A549 (cell line): Measurements from ENCODE around the gene HIVEP1. TPM values are rescaled to one million over a fixed set of nuclear protein-coding genes. Genes with fewer than 3 reads are reported as not detected.

Experiments used
- ATAC-seq, 2 experiments: fragments of 200-7000 bp in 1 of 2; fragments of >200 bp in 1 of 2; cut with Nextera tagmentation in 1 of 2; cut with Tn5 transposase in 1 of 2; 3 replicates each; pipeline versions ENCODE4 v1.8.0 to v1.9.1; 2018 to 2020; ENCODE audit warnings: mild to moderate bottlenecking in 1 of 2, moderate library complexity in 1 of 2
- CTCF ChIA-PET: fragments of 300-600 bp; sonication (Branson Sonifier 250); formaldehyde crosslinking; extraction: SDS; loops from one replicate; lab custom pipeline; 2021; ENCODE audit warnings: antibody characterized with exemption, inconsistent platforms; lab: Yijun Ruan, JAX
- POLR2A ChIA-PET: fragments of 350-600 bp; formaldehyde crosslinking; extraction: SDS; loops from one replicate; lab custom pipeline; 2021; ENCODE audit warnings: antibody characterized with exemption, inconsistent platforms; lab: Yijun Ruan, JAX
- DNase-seq, 2 experiments: peaks; one replicate each; pipeline versions ENCODE4 v3.0.0 to v3.0.0-alpha.2; 2011 to 2016; ENCODE audit warnings: low read depth in 1 of 2, low spot score in 1 of 2
- FAIRE-seq: peaks from 2 replicates; lab custom pipeline; 2011; peaks lifted over from hg19 to GRCh38; lab: Jason Lieb, UNC
- H3K27ac ChIP-seq, 2 experiments: fragments of >200 bp; sonication (Bioruptor Twin); formaldehyde crosslinking; 3 replicates each; pipeline ENCODE4 v1.5.1; 2016 to 2017
- H3K4me1 ChIP-seq: fragments of >200 bp; sonication (Bioruptor Twin); formaldehyde crosslinking; 3 replicates; pipeline ENCODE4 v1.6.1; 2016
- H3K4me2 ChIP-seq: fragments of >200 bp; sonication (Bioruptor Twin); formaldehyde crosslinking; 3 replicates; pipeline ENCODE4 v1.6.1; 2016
- H3K4me3 ChIP-seq: fragments of >200 bp; sonication (Bioruptor Twin); formaldehyde crosslinking; 3 replicates; pipeline ENCODE4 v1.5.1; 2016
- H3K9me3 ChIP-seq: fragments of >200 bp; sonication (Bioruptor Twin); formaldehyde crosslinking; 3 replicates; pipeline ENCODE4 v1.6.1; 2016
- CBX8 ChIP-seq: fragments of 200-600 bp; sonication (generic); IDR thresholded peaks from 2 replicates; pipeline ENCODE4 v1.6.1; 2016
- EHMT2 ChIP-seq: fragments of 200-600 bp; sonication (generic); IDR thresholded peaks from 2 replicates; pipeline ENCODE4 v1.6.1; 2016; ENCODE audit warnings: antibody characterized with exemption, low read depth, mild to moderate bottlenecking, moderate library complexity
- EP300 ChIP-seq, 2 experiments: fragments of >200 bp; sonication (Bioruptor Twin); formaldehyde crosslinking; IDR thresholded peaks; 2 replicates in 1 of 2; 3 replicates in 1 of 2; pipeline ENCODE4 v1.6.1; 2016 to 2017
- FOSL2 ChIP-seq, 2 experiments: fragments of 450-650 bp in 1 of 2; fragments of >200 bp in 1 of 2; sonication (Bioruptor Twin) in 1 of 2; formaldehyde crosslinking; IDR thresholded peaks; 2 replicates each; pipeline versions ENCODE4 v1.5.0 to v1.6.1; 2016 to 2020; ENCODE audit warnings: mild to moderate bottlenecking in 1 of 2, moderate library complexity in 1 of 2
- FOXS1 ChIP-seq: fragments of 250-450 bp; sonication (Bioruptor Pico); IDR thresholded peaks from 2 replicates; pipeline ENCODE4 v1.5.0; 2020; ENCODE audit warnings: mild to moderate bottlenecking, moderate library complexity
- GATA3 ChIP-seq: IDR thresholded peaks from 2 replicates; pipeline ENCODE4 v1.6.1; 2012; ENCODE audit warnings: borderline replicate concordance
- HEYL ChIP-seq: fragments of 250-450 bp; sonication (Bioruptor Pico); IDR thresholded peaks from 2 replicates; pipeline ENCODE4 v1.8.0; 2021; ENCODE audit warnings: mild to moderate bottlenecking, moderate library complexity
- HOXA7 ChIP-seq: fragments of 250-450 bp; sonication (Bioruptor Pico); IDR thresholded peaks from 2 replicates; pipeline ENCODE4 v1.5.0; 2020; ENCODE audit warnings: mild to moderate bottlenecking, moderate library complexity
- HOXB13 ChIP-seq: fragments of 250-450 bp; sonication (Bioruptor Pico); IDR thresholded peaks from 2 replicates; pipeline ENCODE4 v1.5.0; 2020; ENCODE audit warnings: low read depth, mild to moderate bottlenecking, moderate library complexity
- MAX ChIP-seq: IDR thresholded peaks from 2 replicates; pipeline ENCODE4 v1.6.1; 2012
- NFE2L2 ChIP-seq: fragments of 150-350 bp; conservative IDR thresholded peaks from 2 replicates; pipeline ENCODE4 v1.6.1; 2014; ENCODE audit warnings: low read length
- NR3C1 ChIP-seq: fragments of >200 bp; sonication (Bioruptor Twin); formaldehyde crosslinking; IDR thresholded peaks from 3 replicates; pipeline ENCODE4 v1.6.1; 2017
- PHF8 ChIP-seq: fragments of 200-600 bp; sonication (generic); IDR thresholded peaks from 2 replicates; pipeline ENCODE4 v1.6.1; 2016; ENCODE audit warnings: low read depth, mild to moderate bottlenecking, antibody characterized with exemption, moderate library complexity, borderline replicate concordance
- RAD21 ChIP-seq, 2 experiments: fragments of >200 bp in 1 of 2; sonication (Bioruptor Twin) in 1 of 2; formaldehyde crosslinking in 1 of 2; IDR thresholded peaks in 1 of 2; conservative IDR thresholded peaks in 1 of 2; 2 replicates in 1 of 2; 3 replicates in 1 of 2; pipeline ENCODE4 v1.6.1; 2012 to 2018; ENCODE audit warnings: inconsistent platforms in 1 of 2
- RCOR1 ChIP-seq: fragments of 150-350 bp; IDR thresholded peaks from 2 replicates; pipeline ENCODE4 v1.6.1; 2014; ENCODE audit warnings: antibody characterized with exemption, low read length, low read depth
- SMC3 ChIP-seq: fragments of >200 bp; sonication (Bioruptor Twin); formaldehyde crosslinking; IDR thresholded peaks from 3 replicates; pipeline ENCODE4 v1.6.1; 2018; ENCODE audit warnings: inconsistent platforms
- SREBF2 ChIP-seq: fragments of 450-650 bp; IDR thresholded peaks from 2 replicates; pipeline ENCODE4 v1.6.1; 2014; ENCODE audit warnings: mild to moderate bottlenecking, moderate library complexity
- TP53 ChIP-seq: fragments of 250-450 bp; sonication (Bioruptor Pico); IDR thresholded peaks from 2 replicates; pipeline ENCODE4 v1.5.0; 2021; ENCODE audit warnings: mild to moderate bottlenecking, moderate library complexity
- WGBS: methylation state at CpG from one replicate; pipeline ENCODE4 v1.1.6; 2017; ENCODE audit errors: missing lambda C conversion rate; 5-methylcytosine and 5-hydroxymethylcytosine counted together
- polyA plus RNA-seq, 4 experiments: library from polyadenylated mRNA; depleted of rRNA in 3 of 4; stranded (reverse); fragments of >200 nt; fragmentation: RNase III in 1 of 4; extraction: RNeasy Plus Mini Kit Qiagen cat#74134 plus additional on column Dnase treatment in 1 of 4; gene quantifications; 2 replicates in 3 of 4; 3 replicates in 1 of 4; pipeline ENCODE4 v1.2.3, GENCODE V29; 2011 to 2017
- TF ChIP-seq, protein P1 (sequence below): fragments of >200 bp; sonication (Bioruptor Twin); formaldehyde crosslinking; IDR thresholded peaks from 3 replicates; pipeline ENCODE4 v1.5.1; 2016
- TF ChIP-seq, protein P2 (sequence below): fragments of 450-650 bp; IDR thresholded peaks from 2 replicates; pipeline ENCODE4 v1.6.1; 2014; ENCODE audit warnings: antibody characterized with exemption
- TF ChIP-seq, protein P3 (sequence below): fragments of 200-600 bp; sonication (generic); IDR thresholded peaks from 2 replicates; pipeline ENCODE4 v1.6.1; 2016; ENCODE audit warnings: antibody characterized with exemption, mild to moderate bottlenecking, moderate library complexity

Gene HIVEP1
- polyA plus RNA-seq, 2 of the 4 experiments (the other 2 are of a cell fraction): 5.8 to 10.5 TPM

DNA sequence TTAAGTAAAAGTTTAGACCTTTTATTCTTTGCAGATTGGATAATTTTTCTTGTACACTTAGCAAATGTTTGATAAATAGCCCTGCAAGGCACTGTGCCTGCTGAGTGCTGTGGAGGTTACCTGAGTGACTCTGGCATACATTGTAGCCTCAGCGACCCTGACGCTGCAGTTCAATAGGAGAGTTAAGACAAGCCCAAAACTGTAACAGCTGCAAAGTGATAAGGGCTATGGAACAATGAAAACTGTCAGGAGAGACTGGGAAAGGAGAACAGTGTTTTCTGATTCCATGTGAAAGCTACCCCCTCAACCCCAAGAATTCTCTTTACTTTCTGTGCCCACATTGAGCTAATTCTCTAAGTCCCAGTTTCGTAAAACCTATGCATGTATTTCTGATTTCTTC, 22.2 kb downstream of the HIVEP1 start:
- DNase-seq: no peak
- no peak for FAIRE-seq
- Histone ChIP-seq H3K4me3 (no peak overlapping the region), H3K27ac (0 out of 6 replicates have a peak overlapping the region, but pooled peaks of 1 of the 2 experiments have one; percentile 22), H3K4me1 (peaks cover 12% of the 10 kb centered on the region; the same call in 2 of the 3 replicates), H3K9me3 (peaks cover 4% of the 10 kb centered on the region; the same call in 1 of the 3 replicates)
- CTCF ChIA-PET: interaction anchor here (0.9 kb wide), 1 partner anchor 17 kb away, joined by 4 read pairs; no protein-coding TSS in a partner anchor
- WGBS: 91% methylated on average over 3 of the region's 3 CpGs
- POLR2A ChIA-PET: no interaction called here
- ATAC-seq: no peak
- TF ChIP-seq GATA3: no peak
- TF ChIP-seq HEYL: no peak
- TF ChIP-seq EHMT2: no peak
- TF ChIP-seq, all 56 proteins: peak for 0
- H3K4me2 ChIP-seq: no peak overlapping the region

DNA sequence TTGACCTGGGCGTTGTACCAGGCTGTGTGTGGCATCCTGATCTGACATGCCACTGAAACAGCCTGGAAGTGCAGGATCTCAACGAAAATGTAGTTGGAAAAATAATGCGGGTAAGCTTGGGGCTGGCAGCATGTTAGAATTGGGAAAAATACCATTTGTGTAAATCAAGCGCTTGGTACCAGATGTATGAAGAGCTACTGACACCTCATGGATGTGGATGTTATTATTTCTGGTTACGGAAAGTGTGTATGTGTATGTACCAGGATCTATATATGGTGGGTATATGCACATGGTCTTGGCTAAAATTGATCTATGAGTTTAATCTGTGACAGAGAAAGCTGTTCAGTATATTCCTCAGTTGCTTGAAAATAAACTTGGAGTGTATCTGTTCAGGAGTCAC, 22.7 kb downstream of the HIVEP1 start:
- FAIRE-seq (no peak), DNase-seq (no peak), ATAC-seq (no peak)
- peaks cover 4% of the 10 kb centered on the region; the same call in 1 of the 3 replicates for H3K9me3 ChIP-seq
- ChIA-PET CTCF (interaction anchor here (0.9 kb wide), 1 partner anchor 17 kb away, joined by 4 read pairs; no protein-coding TSS in a partner anchor), POLR2A (no interaction called here)
- peaks cover 12% of the 10 kb centered on the region; the same call in 2 of the 3 replicates for H3K4me1 ChIP-seq
- TF ChIP-seq, protein P1, sequence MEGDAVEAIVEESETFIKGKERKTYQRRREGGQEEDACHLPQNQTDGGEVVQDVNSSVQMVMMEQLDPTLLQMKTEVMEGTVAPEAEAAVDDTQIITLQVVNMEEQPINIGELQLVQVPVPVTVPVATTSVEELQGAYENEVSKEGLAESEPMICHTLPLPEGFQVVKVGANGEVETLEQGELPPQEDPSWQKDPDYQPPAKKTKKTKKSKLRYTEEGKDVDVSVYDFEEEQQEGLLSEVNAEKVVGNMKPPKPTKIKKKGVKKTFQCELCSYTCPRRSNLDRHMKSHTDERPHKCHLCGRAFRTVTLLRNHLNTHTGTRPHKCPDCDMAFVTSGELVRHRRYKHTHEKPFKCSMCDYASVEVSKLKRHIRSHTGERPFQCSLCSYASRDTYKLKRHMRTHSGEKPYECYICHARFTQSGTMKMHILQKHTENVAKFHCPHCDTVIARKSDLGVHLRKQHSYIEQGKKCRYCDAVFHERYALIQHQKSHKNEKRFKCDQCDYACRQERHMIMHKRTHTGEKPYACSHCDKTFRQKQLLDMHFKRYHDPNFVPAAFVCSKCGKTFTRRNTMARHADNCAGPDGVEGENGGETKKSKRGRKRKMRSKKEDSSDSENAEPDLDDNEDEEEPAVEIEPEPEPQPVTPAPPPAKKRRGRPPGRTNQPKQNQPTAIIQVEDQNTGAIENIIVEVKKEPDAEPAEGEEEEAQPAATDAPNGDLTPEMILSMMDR: peak; percentile 12; the same call in 1 of the 3 replicates
- TF ChIP-seq SMC3: peak; percentile 20; the same call in 1 of the 3 replicates
- TF ChIP-seq, protein P2, sequence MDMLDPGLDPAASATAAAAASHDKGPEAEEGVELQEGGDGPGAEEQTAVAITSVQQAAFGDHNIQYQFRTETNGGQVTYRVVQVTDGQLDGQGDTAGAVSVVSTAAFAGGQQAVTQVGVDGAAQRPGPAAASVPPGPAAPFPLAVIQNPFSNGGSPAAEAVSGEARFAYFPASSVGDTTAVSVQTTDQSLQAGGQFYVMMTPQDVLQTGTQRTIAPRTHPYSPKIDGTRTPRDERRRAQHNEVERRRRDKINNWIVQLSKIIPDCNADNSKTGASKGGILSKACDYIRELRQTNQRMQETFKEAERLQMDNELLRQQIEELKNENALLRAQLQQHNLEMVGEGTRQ: no peak
- no peak for TF ChIP-seq SREBF2
- no peak for TF ChIP-seq TP53
- no peak for TF ChIP-seq CBX8
- TF ChIP-seq RAD21 (conservative IDR thresholded peaks at IDR 0.05 in 1 of 2, IDR thresholded peaks at IDR 0.05 in 1 of 2): peak; percentile 26 to 28; a peak in 2 of 5 replicates
- TF ChIP-seq HOXA7 (CRISPR knock-in tag): no peak
- no peak for TF ChIP-seq MAX
- TF ChIP-seq EHMT2: no peak
- no peak for TF ChIP-seq NFE2L2
- TF ChIP-seq FOXS1 (CRISPR knock-in tag): no peak
- no peak for TF ChIP-seq EP300 (IDR thresholded peaks at IDR 0.05)
- no peak overlapping the region for H3K27ac ChIP-seq
- WGBS: 92% methylated on average over 5 of the region's 5 CpGs
- no peak overlapping the region for H3K4me2 ChIP-seq
- H3K4me3 ChIP-seq: no peak overlapping the region

DNA sequence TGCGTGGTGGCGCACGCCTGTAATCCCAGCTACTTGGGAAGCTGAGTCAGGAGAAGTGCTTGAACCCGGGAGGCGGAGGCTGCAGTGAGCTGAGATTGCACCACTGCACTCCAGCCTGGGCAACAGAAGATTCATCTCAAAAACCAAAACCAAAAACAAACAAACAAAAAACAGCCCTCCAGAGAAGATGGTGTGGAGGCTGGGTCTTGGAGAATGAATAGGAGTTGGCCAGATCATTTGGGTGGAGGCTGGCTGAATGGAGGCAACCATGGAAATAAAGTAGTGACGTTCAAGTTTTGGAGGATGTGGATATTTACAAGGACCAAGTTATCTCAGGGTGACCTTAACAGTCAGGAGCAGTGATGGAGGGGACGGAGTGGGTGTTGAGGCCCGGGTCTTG, 24.7 kb downstream of the HIVEP1 start:
- ATAC-seq (no peak), FAIRE-seq (no peak), DNase-seq (no peak)
- ChIA-PET POLR2A (no interaction called here), CTCF (no interaction called here)
- H3K4me2 ChIP-seq: no peak overlapping the region
- H3K4me3 ChIP-seq: no peak overlapping the region
- H3K9me3 ChIP-seq: no peaks in the 10 kb centered on the region
- H3K27ac ChIP-seq: no peak overlapping the region
- whole genome bisulfite sequencing: 98% methylated on average over 8 of the region's 8 CpGs
- peaks cover 12% of the 10 kb centered on the region; the same call in 2 of the 3 replicates for H3K4me1 ChIP-seq
- TF ChIP-seq SREBF2 (no peak), HOXA7 (CRISPR knock-in tag) (no peak), NR3C1 (no peak), PHF8 (no peak), FOSL2 (IDR thresholded peaks at IDR 0.05) (no peak), FOSL2 (CRISPR knock-in tag; IDR thresholded peaks at IDR 0.05) (no peak), RCOR1 (no peak), HOXB13 (CRISPR knock-in tag) (no peak)
- TF ChIP-seq, protein P3, sequence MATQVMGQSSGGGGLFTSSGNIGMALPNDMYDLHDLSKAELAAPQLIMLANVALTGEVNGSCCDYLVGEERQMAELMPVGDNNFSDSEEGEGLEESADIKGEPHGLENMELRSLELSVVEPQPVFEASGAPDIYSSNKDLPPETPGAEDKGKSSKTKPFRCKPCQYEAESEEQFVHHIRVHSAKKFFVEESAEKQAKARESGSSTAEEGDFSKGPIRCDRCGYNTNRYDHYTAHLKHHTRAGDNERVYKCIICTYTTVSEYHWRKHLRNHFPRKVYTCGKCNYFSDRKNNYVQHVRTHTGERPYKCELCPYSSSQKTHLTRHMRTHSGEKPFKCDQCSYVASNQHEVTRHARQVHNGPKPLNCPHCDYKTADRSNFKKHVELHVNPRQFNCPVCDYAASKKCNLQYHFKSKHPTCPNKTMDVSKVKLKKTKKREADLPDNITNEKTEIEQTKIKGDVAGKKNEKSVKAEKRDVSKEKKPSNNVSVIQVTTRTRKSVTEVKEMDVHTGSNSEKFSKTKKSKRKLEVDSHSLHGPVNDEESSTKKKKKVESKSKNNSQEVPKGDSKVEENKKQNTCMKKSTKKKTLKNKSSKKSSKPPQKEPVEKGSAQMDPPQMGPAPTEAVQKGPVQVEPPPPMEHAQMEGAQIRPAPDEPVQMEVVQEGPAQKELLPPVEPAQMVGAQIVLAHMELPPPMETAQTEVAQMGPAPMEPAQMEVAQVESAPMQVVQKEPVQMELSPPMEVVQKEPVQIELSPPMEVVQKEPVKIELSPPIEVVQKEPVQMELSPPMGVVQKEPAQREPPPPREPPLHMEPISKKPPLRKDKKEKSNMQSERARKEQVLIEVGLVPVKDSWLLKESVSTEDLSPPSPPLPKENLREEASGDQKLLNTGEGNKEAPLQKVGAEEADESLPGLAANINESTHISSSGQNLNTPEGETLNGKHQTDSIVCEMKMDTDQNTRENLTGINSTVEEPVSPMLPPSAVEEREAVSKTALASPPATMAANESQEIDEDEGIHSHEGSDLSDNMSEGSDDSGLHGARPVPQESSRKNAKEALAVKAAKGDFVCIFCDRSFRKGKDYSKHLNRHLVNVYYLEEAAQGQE: no peak
